HCT116 (cell line): ENCODE data around the gene KISS1R. TPM values are rescaled to one million over a fixed set of nuclear protein-coding genes. Genes with fewer than 3 reads are reported as not detected.

ENCODE experiments used
- ATAC-seq: fragments of 200-7000 bp; cut with Tn5 transposase; 2 replicates; pipeline ENCODE4 v1.9.1; 2020; ENCODE audit warnings: mild to moderate bottlenecking, moderate library complexity
- BruUV-seq: library from RNA; stranded (reverse); fragments of 400-500 nt; replicated peaks from 2 replicates; lab custom pipeline; 2021; lab: Mats Ljungman, UMichigan
- CTCF ChIA-PET: fragments of 300-600 bp; sonication (Branson Sonifier 250); formaldehyde crosslinking; loops from one replicate; lab custom pipeline; 2021; ENCODE audit warnings: antibody characterized with exemption; lab: Charles Lee
- POLR2A ChIA-PET: fragments of 300-600, 350-600 bp; sonication (Branson Sonifier 250); formaldehyde crosslinking; loops from one replicate; lab custom pipeline; 2021; ENCODE audit warnings: antibody characterized with exemption; lab: Charles Lee
- RAD21 ChIA-PET, 2 experiments: fragments of 300-600 bp; sonication (Branson Sonifier 250); formaldehyde crosslinking; loops; one replicate each; lab custom pipeline; 2023; ENCODE audit warnings: low total read pairs in 2 of 2; ENCODE audit not compliant: uncharacterized antibody in 2 of 2, unreplicated experiment in 2 of 2, low non-redundant PET in 1 of 2; lab: Charles Lee
- DNase-seq: peaks from one replicate; pipeline ENCODE4 v3.0.0-alpha.2; 2010; ENCODE audit warnings: low read depth, low spot score
- H2AFZ ChIP-seq: fragments of 200-600 bp; shearing (Covaris generic), sonication (generic); 2 replicates; pipeline ENCODE4 v1.6.1; 2017; ENCODE audit warnings: low read depth, mixed run types, mixed read lengths, antibody characterized with exemption, low read length; ENCODE audit not compliant: poor library complexity, severe bottlenecking
- H3K27ac ChIP-seq: 2 replicates; pipeline ENCODE4 v1.5.1; 2012; ENCODE audit warnings: low read depth, low read length
- H3K27me3 ChIP-seq: fragments of 200-600 bp; sonication (generic); 2 replicates; pipeline ENCODE4 v1.6.1; 2016; ENCODE audit warnings: mixed run types, low read length, mixed read lengths; ENCODE audit not compliant: insufficient read depth
- H3K36me3 ChIP-seq, 2 experiments: fragments of 200-500 bp in 1 of 2; fragments of 200-600 bp in 1 of 2; sonication (Bioruptor generic) in 1 of 2; sonication (generic) in 1 of 2; 2 replicates each; pipeline versions ENCODE4 v1.5.1 to v1.6.1; 2014 to 2016; ENCODE audit warnings: low read length in 2 of 2, inconsistent platforms in 1 of 2, mixed read lengths in 1 of 2, mixed run types in 1 of 2; ENCODE audit not compliant: insufficient read depth in 2 of 2, control insufficient read depth in 1 of 2
- H3K4me1 ChIP-seq, 2 experiments: fragments of 200-600 bp in 1 of 2; sonication (generic) in 1 of 2; 2 replicates each; pipeline versions ENCODE4 v1.5.1 to v1.6.1; 2012 to 2017; ENCODE audit warnings: low read length in 2 of 2, inconsistent platforms in 1 of 2, mild to moderate bottlenecking in 1 of 2, mixed read lengths in 1 of 2, mixed run types in 1 of 2, moderate library complexity in 1 of 2; ENCODE audit not compliant: insufficient read depth in 2 of 2, control insufficient read depth in 1 of 2
- H3K4me2 ChIP-seq: fragments of 200-600 bp; sonication (generic); 2 replicates; pipeline ENCODE4 v1.6.1; 2017; ENCODE audit warnings: mixed run types, low read length, mixed read lengths
- H3K4me3 ChIP-seq, 2 experiments: fragments of 200-600 bp in 1 of 2; sonication (generic) in 1 of 2; replicated peaks in 1 of 2; 2 replicates each; pipeline ENCODE4 v1.5.1; 2011 to 2016; ENCODE audit warnings: low read length in 2 of 2, control low read depth in 1 of 2, low read depth in 1 of 2, mild to moderate bottlenecking in 1 of 2, mixed read lengths in 1 of 2, mixed run types in 1 of 2
- H3K79me2 ChIP-seq: fragments of 200-600 bp; sonication (generic); 2 replicates; pipeline ENCODE4 v1.6.1; 2017; ENCODE audit warnings: mild to moderate bottlenecking, mixed run types, low read length, moderate library complexity, mixed read lengths; ENCODE audit not compliant: insufficient read depth
- H3K9ac ChIP-seq: fragments of 200-600 bp; sonication (generic); 2 replicates; pipeline ENCODE4 v1.6.1; 2016; ENCODE audit warnings: low read length, mixed read lengths
- H3K9me2 ChIP-seq: fragments of 200-600 bp; sonication (generic), shearing (Covaris generic); 2 replicates; pipeline ENCODE4 v1.6.1; 2017; ENCODE audit warnings: mixed run types, mild to moderate bottlenecking, moderate library complexity; ENCODE audit not compliant: insufficient read depth
- H3K9me3 ChIP-seq, 2 experiments: fragments of 200-500 bp in 1 of 2; fragments of 200-600 bp in 1 of 2; sonication (Bioruptor generic) in 1 of 2; sonication (generic) in 1 of 2; 2 replicates each; pipeline ENCODE4 v1.6.1; 2014 to 2017; ENCODE audit warnings: low read length in 2 of 2, mixed read lengths in 2 of 2, inconsistent platforms in 1 of 2, low read depth in 1 of 2, mild to moderate bottlenecking in 1 of 2, mixed run types in 1 of 2, moderate library complexity in 1 of 2; ENCODE audit not compliant: control insufficient read depth in 1 of 2, insufficient read depth in 1 of 2
- H4K20me1 ChIP-seq: fragments of 200-600 bp; sonication (generic), shearing (Covaris generic); 2 replicates; pipeline ENCODE4 v1.6.1; 2017; ENCODE audit warnings: mixed run types, mild to moderate bottlenecking, moderate library complexity; ENCODE audit not compliant: insufficient read depth
- CEBPB ChIP-seq: IDR thresholded peaks from 2 replicates; pipeline ENCODE4 v1.6.1; 2012; ENCODE audit warnings: low read depth
- FOSL1 ChIP-seq: IDR thresholded peaks from 2 replicates; pipeline ENCODE4 v1.6.1; 2012; ENCODE audit warnings: low read depth
- POLR2A ChIP-seq: IDR thresholded peaks from 2 replicates; pipeline ENCODE4 v1.7.0; 2011; ENCODE audit warnings: borderline replicate concordance; ENCODE audit not compliant: insufficient read depth, insufficient read length; ENCODE audit errors: extremely low read depth
- RAD21 ChIP-seq: IDR thresholded peaks from 2 replicates; pipeline ENCODE4 v1.6.1; 2012; ENCODE audit warnings: low read depth, mild to moderate bottlenecking
- SP1 ChIP-seq: IDR thresholded peaks from 2 replicates; pipeline ENCODE4 v1.6.1; 2012; ENCODE audit warnings: low read depth
- TCF7L2 ChIP-seq: IDR thresholded peaks from 2 replicates; pipeline ENCODE4 v1.7.0; 2011; ENCODE audit warnings: borderline replicate concordance, inconsistent platforms; ENCODE audit not compliant: insufficient read depth, insufficient read length; ENCODE audit errors: extremely low read depth
- ZFX ChIP-seq: fragments of 450-650 bp; IDR thresholded peaks from 2 replicates; pipeline ENCODE4 v1.6.1; 2017
- intact Hi-C: fragments of 100-400 bp; cut with micrococcal nuclease; formaldehyde crosslinking; loops from 2 replicates; pipeline ENCODE4 v1.10.0; 2022
- total RNA-seq: library from RNA; stranded (reverse); gene quantifications from one replicate; pipeline ENCODE4 v1.2.1, GENCODE V29; 2021; ENCODE audit not compliant: unreplicated experiment
- TF ChIP-seq, protein P1 (sequence below): IDR thresholded peaks from 2 replicates; pipeline ENCODE4 v1.6.1; 2011; ENCODE audit warnings: mild to moderate bottlenecking, low read length, moderate library complexity; ENCODE audit not compliant: insufficient replicate concordance; ENCODE audit errors: extremely low read depth
- TF ChIP-seq, protein P2 (sequence below), 3 experiments: fragments of 200-600 bp in 1 of 3; sonication (generic) in 1 of 3; IDR thresholded peaks in 2 of 3; conservative IDR thresholded peaks in 1 of 3; 2 replicates each; pipeline ENCODE4 v1.5.1; 2012 to 2017; ENCODE audit warnings: low read depth in 2 of 3, low read length in 2 of 3, antibody characterized with exemption in 1 of 3, borderline replicate concordance in 1 of 3, control low read depth in 1 of 3, mild to moderate bottlenecking in 1 of 3, mixed read lengths in 1 of 3, mixed run types in 1 of 3, moderate library complexity in 1 of 3; ENCODE audit not compliant: insufficient read depth in 1 of 3

Gene KISS1R
- total RNA-seq, 1 experiment from 2014 or later: 5.9 TPM

DNA sequence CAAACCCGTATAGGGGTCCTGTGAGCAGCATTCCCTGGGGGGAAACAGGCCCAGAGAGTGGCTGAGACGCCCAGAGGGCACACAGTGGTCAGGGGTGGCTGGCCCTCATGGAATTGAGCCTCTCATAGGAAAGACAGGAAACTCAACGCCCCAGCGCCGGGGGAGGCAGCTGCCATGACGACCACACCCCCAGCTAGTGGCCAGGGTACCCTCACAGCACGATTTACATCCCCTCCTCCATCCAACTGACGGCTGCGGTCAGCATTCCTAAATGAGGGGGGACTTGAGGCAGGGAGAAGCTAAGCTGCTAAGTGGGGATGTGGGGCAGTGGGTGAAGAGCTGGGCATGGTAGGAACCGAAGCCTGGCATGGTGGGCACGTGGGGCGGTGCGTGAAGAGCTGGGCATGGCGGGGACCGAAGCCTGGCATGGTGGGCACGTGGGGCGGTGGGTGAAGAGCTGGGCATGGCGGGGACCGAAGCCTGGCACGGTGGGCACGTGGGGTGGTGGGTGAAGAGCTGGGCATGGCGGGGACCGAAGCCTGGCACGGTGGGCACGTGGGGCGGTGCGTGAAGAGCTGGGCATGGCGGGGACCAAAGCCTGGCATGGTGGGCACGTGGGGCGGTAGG lies 34.1 kb upstream of the KISS1R start:
- ChIA-PET CTCF (no interaction called here), RAD21 (interaction anchor here in 1 of 2 experiments (0.8 kb wide), 1 partner anchor 10 kb away, joined by 3 read pairs; the partner anchor contains the start of gene RNU6-9), POLR2A (interaction anchor here (1.3 kb wide), 1 partner anchor 26 kb away, joined by 4 read pairs; no protein-coding TSS in a partner anchor)
- H3K27me3 ChIP-seq: no peaks in the 10 kb centered on the region
- DNase-seq (no peak), ATAC-seq (no peak)
- peaks cover 20 to 22% of the 10 kb centered on the region in 2 experiments for H3K4me1 ChIP-seq
- H4K20me1 ChIP-seq: no peaks in the 10 kb centered on the region
- TF ChIP-seq RAD21: no peak
- no peak for TF ChIP-seq FOSL1
- TF ChIP-seq TCF7L2: no peak
- no peak for TF ChIP-seq ZFX
- no peak for TF ChIP-seq SP1
- TF ChIP-seq POLR2A: no peak
- TF ChIP-seq, protein P1, sequence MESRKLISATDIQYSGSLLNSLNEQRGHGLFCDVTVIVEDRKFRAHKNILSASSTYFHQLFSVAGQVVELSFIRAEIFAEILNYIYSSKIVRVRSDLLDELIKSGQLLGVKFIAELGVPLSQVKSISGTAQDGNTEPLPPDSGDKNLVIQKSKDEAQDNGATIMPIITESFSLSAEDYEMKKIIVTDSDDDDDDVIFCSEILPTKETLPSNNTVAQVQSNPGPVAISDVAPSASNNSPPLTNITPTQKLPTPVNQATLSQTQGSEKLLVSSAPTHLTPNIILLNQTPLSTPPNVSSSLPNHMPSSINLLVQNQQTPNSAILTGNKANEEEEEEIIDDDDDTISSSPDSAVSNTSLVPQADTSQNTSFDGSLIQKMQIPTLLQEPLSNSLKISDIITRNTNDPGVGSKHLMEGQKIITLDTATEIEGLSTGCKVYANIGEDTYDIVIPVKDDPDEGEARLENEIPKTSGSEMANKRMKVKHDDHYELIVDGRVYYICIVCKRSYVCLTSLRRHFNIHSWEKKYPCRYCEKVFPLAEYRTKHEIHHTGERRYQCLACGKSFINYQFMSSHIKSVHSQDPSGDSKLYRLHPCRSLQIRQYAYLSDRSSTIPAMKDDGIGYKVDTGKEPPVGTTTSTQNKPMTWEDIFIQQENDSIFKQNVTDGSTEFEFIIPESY: no peak
- TF ChIP-seq, protein P2, sequence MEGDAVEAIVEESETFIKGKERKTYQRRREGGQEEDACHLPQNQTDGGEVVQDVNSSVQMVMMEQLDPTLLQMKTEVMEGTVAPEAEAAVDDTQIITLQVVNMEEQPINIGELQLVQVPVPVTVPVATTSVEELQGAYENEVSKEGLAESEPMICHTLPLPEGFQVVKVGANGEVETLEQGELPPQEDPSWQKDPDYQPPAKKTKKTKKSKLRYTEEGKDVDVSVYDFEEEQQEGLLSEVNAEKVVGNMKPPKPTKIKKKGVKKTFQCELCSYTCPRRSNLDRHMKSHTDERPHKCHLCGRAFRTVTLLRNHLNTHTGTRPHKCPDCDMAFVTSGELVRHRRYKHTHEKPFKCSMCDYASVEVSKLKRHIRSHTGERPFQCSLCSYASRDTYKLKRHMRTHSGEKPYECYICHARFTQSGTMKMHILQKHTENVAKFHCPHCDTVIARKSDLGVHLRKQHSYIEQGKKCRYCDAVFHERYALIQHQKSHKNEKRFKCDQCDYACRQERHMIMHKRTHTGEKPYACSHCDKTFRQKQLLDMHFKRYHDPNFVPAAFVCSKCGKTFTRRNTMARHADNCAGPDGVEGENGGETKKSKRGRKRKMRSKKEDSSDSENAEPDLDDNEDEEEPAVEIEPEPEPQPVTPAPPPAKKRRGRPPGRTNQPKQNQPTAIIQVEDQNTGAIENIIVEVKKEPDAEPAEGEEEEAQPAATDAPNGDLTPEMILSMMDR (IDR thresholded peaks at IDR 0.05 in 2 of 3, conservative IDR thresholded peaks at IDR 0.05 in 1 of 3; ENCODE audit: borderline replicate concordance in 1 of 3, insufficient read depth in 1 of 3, low read depth in 2 of 3, low read length in 2 of 3): no peak
- TF ChIP-seq CEBPB: no peak
- intact Hi-C loops: loop anchor here (1.0 to 2.0 kb wide), 2 partner anchors 26 to 34 kb away; partner anchors contain the start of gene KISS1R
- BruUV-seq: no TSS peak
- no peaks in the 10 kb centered on the region for H3K9me3 ChIP-seq
- H3K4me2 ChIP-seq: peak overlapping the region; percentile 60
- H2AFZ ChIP-seq: no peak overlapping the region
- no peak overlapping the region for H3K4me3 ChIP-seq
- peaks cover 5 to 9% of the 10 kb centered on the region in 2 experiments; a peak in 3 of 4 replicates for H3K36me3 ChIP-seq
- peak overlapping the region; percentile 77 for H3K27ac ChIP-seq
- H3K79me2 ChIP-seq: no peaks in the 10 kb centered on the region
- H3K9ac ChIP-seq: peak overlapping the region; percentile 57; the same call in 1 of the 2 replicates
- H3K9me2 ChIP-seq: no peaks in the 10 kb centered on the region
